ENCODE data around the gene SLC52A1. TPM values are rescaled to one million over a fixed set of nuclear protein-coding genes. Genes with fewer than 3 reads are reported as not detected.

SLC52A1 gene
- total RNA-seq, 1 donor from 2014 or later = 0.17 TPM

DNA sequence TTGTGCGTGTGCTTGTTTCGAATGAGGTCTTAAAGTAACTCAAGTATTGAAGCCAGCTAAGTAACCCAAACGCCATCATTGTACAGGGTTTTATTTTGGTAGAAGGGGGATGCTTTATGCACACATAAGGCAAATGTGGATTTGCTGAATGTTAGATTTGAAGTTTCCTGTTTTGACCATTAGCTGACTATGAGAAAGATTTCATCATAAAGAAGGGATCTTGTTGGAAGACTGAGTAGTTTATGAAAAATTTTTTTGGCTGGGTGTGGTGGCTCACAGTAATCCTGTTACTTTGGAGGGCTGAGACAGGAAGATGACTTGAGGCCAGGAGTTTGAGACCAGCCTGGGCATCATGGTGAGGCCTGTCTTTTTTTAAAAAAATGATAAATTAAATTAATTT lies 33.0 kb upstream of the SLC52A1 start:
- H3K27me3 ChIP-seq (ENCODE audit: control insufficient read depth, insufficient read depth, low read length) = no peaks in the 10 kb centered on the region
- TF ChIP-seq CTCF (IDR thresholded peaks at IDR 0.05; ENCODE audit: insufficient read depth, low read length, poor library complexity, severe bottlenecking) = no peak
- H3K36me3 ChIP-seq (ENCODE audit: control insufficient read depth, insufficient read depth, low read length) = no peaks in the 10 kb centered on the region
- DNase-seq (ENCODE audit: low read depth) = no peak
- no peak overlapping the region for H3K4me3 ChIP-seq (ENCODE audit: low read depth, low read length)

- Histone ChIP-seq H3K36me3 (ENCODE audit: control insufficient read depth, insufficient read depth, low read length) (no peaks in the 10 kb centered on the region), H3K27me3 (ENCODE audit: control insufficient read depth, insufficient read depth, low read length) (no peaks in the 10 kb centered on the region), H3K4me3 (ENCODE audit: low read depth, low read length) (no peak overlapping the region)
- DNase-seq (ENCODE audit: low read depth) = no peak
- no peak for TF ChIP-seq CTCF (IDR thresholded peaks at IDR 0.05; ENCODE audit: insufficient read depth, low read length, poor library complexity, severe bottlenecking)
Measured at GRCh38 chr17:5065227-5065744, 30.1 kb upstream of the SLC52A1 start.

- no peaks in the 10 kb centered on the region for H3K36me3 ChIP-seq (ENCODE audit: control insufficient read depth, insufficient read depth, low read length)
- DNase-seq (ENCODE audit: low read depth) = no peak
- TF ChIP-seq CTCF (IDR thresholded peaks at IDR 0.05; ENCODE audit: insufficient read depth, low read length, poor library complexity, severe bottlenecking) = no peak
- H3K4me3 ChIP-seq (ENCODE audit: low read depth, low read length) = no peak overlapping the region
- H3K27me3 ChIP-seq (ENCODE audit: control insufficient read depth, insufficient read depth, low read length) = peaks cover 2% of the 10 kb centered on the region
Measured at GRCh38 chr17:5055543-5055942, 20.3 kb upstream of the SLC52A1 start.

DNA sequence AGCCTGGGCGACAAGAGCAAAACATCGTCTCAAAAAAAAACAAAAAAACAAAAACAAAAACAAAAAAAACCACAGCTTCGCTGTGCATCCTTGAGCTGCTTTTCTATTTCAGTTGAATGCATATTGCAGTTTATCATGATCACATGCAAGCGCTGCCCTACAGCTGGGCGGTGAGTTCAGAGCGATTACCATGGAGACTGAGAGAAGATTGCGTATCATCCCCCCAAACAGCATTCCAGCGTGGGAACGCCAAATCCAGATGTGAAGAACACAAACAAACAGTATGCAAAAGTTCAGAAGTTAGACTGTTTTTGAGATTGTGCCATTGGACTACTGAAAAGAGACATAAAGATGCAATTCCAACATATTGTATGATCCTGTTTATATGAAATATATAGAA lies 15.1 kb upstream of the SLC52A1 start:
- Histone ChIP-seq H3K27me3 (ENCODE audit: control insufficient read depth, insufficient read depth, low read length) (no peaks in the 10 kb centered on the region), H3K4me3 (ENCODE audit: low read depth, low read length) (no peak overlapping the region), H3K36me3 (ENCODE audit: control insufficient read depth, insufficient read depth, low read length) (no peaks in the 10 kb centered on the region)
- no peak for DNase-seq (ENCODE audit: low read depth)
- no peak for TF ChIP-seq CTCF (IDR thresholded peaks at IDR 0.05; ENCODE audit: insufficient read depth, low read length, poor library complexity, severe bottlenecking)

DNA sequence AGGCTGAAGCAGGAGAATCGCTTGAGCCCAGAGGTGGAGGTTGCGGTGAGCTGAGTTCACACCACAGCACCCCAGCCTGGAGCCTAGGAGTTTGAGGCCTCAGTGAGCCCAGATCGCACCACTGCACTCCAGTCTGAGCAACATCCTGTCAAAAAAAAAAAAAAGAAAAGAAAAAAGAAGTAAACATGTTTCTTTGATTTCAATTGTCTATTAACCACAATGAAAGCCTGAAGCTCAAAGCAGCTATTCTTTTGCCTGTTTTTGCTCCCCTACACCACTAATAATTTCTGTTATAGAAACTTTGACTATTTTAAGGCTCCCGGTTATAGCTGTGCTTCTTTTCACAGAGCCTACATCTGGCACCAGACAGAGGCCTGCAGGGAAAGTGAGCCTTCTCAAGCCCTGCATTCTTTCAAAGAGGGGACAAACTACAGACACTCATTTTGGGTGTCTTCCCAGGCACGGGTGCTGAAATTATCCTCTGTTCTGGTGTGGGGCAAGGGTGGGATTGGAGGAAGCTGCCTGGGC lies 14.2 kb upstream of the SLC52A1 start:
- H3K36me3 ChIP-seq (ENCODE audit: control insufficient read depth, insufficient read depth, low read length) = no peaks in the 10 kb centered on the region
- DNase-seq (ENCODE audit: low read depth) = no peak
- no peak overlapping the region for H3K4me3 ChIP-seq (ENCODE audit: low read depth, low read length)
- no peak for TF ChIP-seq CTCF (IDR thresholded peaks at IDR 0.05; ENCODE audit: insufficient read depth, low read length, poor library complexity, severe bottlenecking)
- H3K27me3 ChIP-seq (ENCODE audit: control insufficient read depth, insufficient read depth, low read length) = no peaks in the 10 kb centered on the region

DNA sequence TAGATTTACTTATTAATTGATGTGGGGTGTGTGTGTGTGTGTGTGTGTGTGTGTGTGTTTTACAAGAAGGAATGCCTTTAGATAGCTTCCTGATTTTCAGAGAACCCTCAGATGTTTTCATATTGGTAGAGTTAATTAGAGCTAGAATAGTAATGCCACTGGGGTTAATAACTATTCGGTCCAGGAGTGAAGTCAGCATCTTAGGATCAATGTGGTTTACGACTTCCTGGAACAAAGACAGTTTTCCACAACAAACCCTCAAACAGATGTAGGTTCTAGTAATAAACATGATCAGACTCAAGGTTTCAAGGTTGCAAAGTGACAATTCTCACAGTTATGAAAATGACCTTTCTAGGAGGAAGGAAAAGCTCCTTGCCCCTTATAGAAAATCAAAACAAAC lies 12.2 kb upstream of the SLC52A1 start:
- no peak for TF ChIP-seq CTCF (IDR thresholded peaks at IDR 0.05; ENCODE audit: insufficient read depth, low read length, poor library complexity, severe bottlenecking)
- no peaks in the 10 kb centered on the region for H3K36me3 ChIP-seq (ENCODE audit: control insufficient read depth, insufficient read depth, low read length)
- H3K4me3 ChIP-seq (ENCODE audit: low read depth, low read length) = no peak overlapping the region
- no peak for DNase-seq (ENCODE audit: low read depth)
- no peaks in the 10 kb centered on the region for H3K27me3 ChIP-seq (ENCODE audit: control insufficient read depth, insufficient read depth, low read length)

Data from kidney epithelial cell (primary cell).